Spleen (tissue), 11 donors: ENCODE measurements around the gene GGT1. TPM values are rescaled to one million over a fixed set of nuclear protein-coding genes. Genes with fewer than 3 reads are reported as not detected.

ENCODE experiments used
- DNase-seq: peaks from one replicate; pipeline ENCODE4 v3.0.0-alpha.2; 2020
- H3K27ac ChIP-seq, 8 donors: fragments of 200-600 bp; sonication (generic) in 7 of 8; 1 replicate in 4 of 8; 2 replicates in 4 of 8; pipeline versions ENCODE4 v1.5.0 to v1.8.0; 2016 to 2021; ENCODE audit warnings: inconsistent platforms in 4 of 8, mild to moderate bottlenecking in 4 of 8, moderate library complexity in 1 of 8
- H3K27me3 ChIP-seq, 7 donors: fragments of 200-600 bp; sonication (generic) in 6 of 7; replicated peaks in 1 of 7; 1 replicate in 4 of 7; 2 replicates in 3 of 7; pipeline versions ENCODE4 v1.5.0 to v1.8.0; 2016 to 2021; ENCODE audit warnings: inconsistent platforms in 3 of 7, mild to moderate bottlenecking in 1 of 7
- H3K36me3 ChIP-seq, 6 donors: fragments of 200-600 bp; sonication (generic) in 5 of 6; 1 replicate in 4 of 6; 2 replicates in 2 of 6; pipeline versions ENCODE4 v1.5.0 to v1.8.0; 2016 to 2021; ENCODE audit warnings: inconsistent platforms in 2 of 6
- H3K4me1 ChIP-seq, 6 donors: fragments of 200-600 bp; sonication (generic) in 5 of 6; 1 replicate in 3 of 6; 2 replicates in 3 of 6; pipeline versions ENCODE4 v1.5.0 to v1.8.0; 2016 to 2021; ENCODE audit warnings: inconsistent platforms in 3 of 6
- H3K4me3 ChIP-seq, 8 donors: fragments of 200-600 bp; sonication (generic) in 7 of 8; 1 replicate in 4 of 8; 2 replicates in 4 of 8; pipeline versions ENCODE4 v1.5.0 to v1.8.0; 2016 to 2021; ENCODE audit warnings: inconsistent platforms in 4 of 8, mild to moderate bottlenecking in 4 of 8, moderate library complexity in 2 of 8
- H3K9me3 ChIP-seq, 8 donors: fragments of 200-600 bp; sonication (generic) in 7 of 8; 1 replicate in 4 of 8; 2 replicates in 4 of 8; pipeline versions ENCODE4 v1.5.0 to v1.8.0; 2016 to 2021; ENCODE audit warnings: inconsistent platforms in 4 of 8
- POLR2A ChIP-seq, 3 donors: fragments of 450-650 bp; IDR thresholded peaks; one replicate each; pipeline ENCODE4 v1.5.1; 2017; ENCODE audit warnings: antibody characterized with exemption in 3 of 3, mild to moderate bottlenecking in 1 of 3
- POLR2AphosphoS5 ChIP-seq, 3 donors: sonication (generic); formaldehyde crosslinking; IDR thresholded peaks; one replicate each; pipeline ENCODE4 v1.5.1; 2017; ENCODE audit warnings: antibody characterized with exemption in 3 of 3
- WGBS, 5 donors: extraction: QIAGEN DNeasy Blood & Tissue Kit in 3 of 5; methylation state at CpG; one replicate each; pipeline versions ENCODE4 v1.1.5 to v1.1.7; 2013 to 2018; 5-methylcytosine and 5-hydroxymethylcytosine counted together
- intact Hi-C: fragments of 100-400 bp; cut with DNase I; formaldehyde crosslinking; loops from one replicate; pipeline ENCODE4 v1.15.0; 2023; ENCODE audit warnings: low total_unique reads
- polyA plus RNA-seq, 3 donors: library from polyadenylated mRNA; stranded (reverse); fragments of 200-250 nt; gene quantifications; one replicate each; pipeline ENCODE4 v1.2.1, GENCODE V29; 2013
- total RNA-seq, 7 donors: library from RNA; depleted of rRNA in 3 of 7; stranded (reverse); fragments of >200 nt in 3 of 7; fragmentation: NEBNext Ultra II Directional in 4 of 7; extraction: Animal tissue kit (Norgen Biotek cat#: 25700) in 4 of 7; gene quantifications; one replicate each; pipeline versions ENCODE4 v1.1.0 to v1.2.1, GENCODE V29; 2016 to 2021
- TF ChIP-seq, protein P1 (sequence below), 11 experiments: fragments of 200-600 bp in 7 of 11; fragments of 450-650 bp in 4 of 11; sonication (generic) in 4 of 11; IDR thresholded peaks in 8 of 11; conservative IDR thresholded peaks in 3 of 11; 1 replicate in 7 of 11; 2 replicates in 4 of 11; pipeline versions ENCODE4 v1.4.0 to v1.8.0; 2016 to 2021; ENCODE audit warnings: antibody characterized with exemption in 11 of 11, inconsistent platforms in 4 of 11, mild to moderate bottlenecking in 1 of 11
- donor health status: healthy with polysubstance abuse.
- donor health status: DM: no; HTN: no; CAD: no; lungs with moderate emphysema.
- donor health status: DM: no; HTN: no; CAD: no.
- donor health status: Bipolar disorder and iron deficiency.
- donor health status: healthy.
- donor health status: DM: no; HTN: no; CAD: no.
- donor health status: DM: yes; HTN: yes; CAD: no.

The GGT1 gene
- total and polyA plus RNA-seq, 10 donors: 10.9 to 27.2 (median 17.1) TPM

- H3K27ac ChIP-seq: no peak overlapping the region
- intact Hi-C loops: no loop called here
- no peaks in the 10 kb centered on the region for H3K9me3 ChIP-seq
- no peak for DNase-seq
- TF ChIP-seq POLR2A (IDR thresholded peaks at IDR 0.05) (no peak), POLR2AphosphoS5 (IDR thresholded peaks at IDR 0.05) (no peak)
- TF ChIP-seq, protein P1, sequence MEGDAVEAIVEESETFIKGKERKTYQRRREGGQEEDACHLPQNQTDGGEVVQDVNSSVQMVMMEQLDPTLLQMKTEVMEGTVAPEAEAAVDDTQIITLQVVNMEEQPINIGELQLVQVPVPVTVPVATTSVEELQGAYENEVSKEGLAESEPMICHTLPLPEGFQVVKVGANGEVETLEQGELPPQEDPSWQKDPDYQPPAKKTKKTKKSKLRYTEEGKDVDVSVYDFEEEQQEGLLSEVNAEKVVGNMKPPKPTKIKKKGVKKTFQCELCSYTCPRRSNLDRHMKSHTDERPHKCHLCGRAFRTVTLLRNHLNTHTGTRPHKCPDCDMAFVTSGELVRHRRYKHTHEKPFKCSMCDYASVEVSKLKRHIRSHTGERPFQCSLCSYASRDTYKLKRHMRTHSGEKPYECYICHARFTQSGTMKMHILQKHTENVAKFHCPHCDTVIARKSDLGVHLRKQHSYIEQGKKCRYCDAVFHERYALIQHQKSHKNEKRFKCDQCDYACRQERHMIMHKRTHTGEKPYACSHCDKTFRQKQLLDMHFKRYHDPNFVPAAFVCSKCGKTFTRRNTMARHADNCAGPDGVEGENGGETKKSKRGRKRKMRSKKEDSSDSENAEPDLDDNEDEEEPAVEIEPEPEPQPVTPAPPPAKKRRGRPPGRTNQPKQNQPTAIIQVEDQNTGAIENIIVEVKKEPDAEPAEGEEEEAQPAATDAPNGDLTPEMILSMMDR (IDR thresholded peaks at IDR 0.05 in 8 of 11, conservative IDR thresholded peaks at IDR 0.05 in 3 of 11): no peak
- no peak overlapping the region for H3K4me3 ChIP-seq
- peaks cover 0 to 98% (median 67%) of the 10 kb centered on the region in 6 donors for H3K36me3 ChIP-seq
- 92 to 97% (median 93%) methylated on average over 7 of the region's 7 CpGs for WGBS, 5 donors
- H3K4me1 ChIP-seq: peaks cover 5 to 19% (median 10%) of the 10 kb centered on the region in 6 donors
- no peaks in the 10 kb centered on the region for H3K27me3 ChIP-seq
Observed at GRCh38 chr22:24571266-24571665, 31.7 kb upstream of the GGT1 start.

- TF ChIP-seq, protein P1 (IDR thresholded peaks at IDR 0.05 in 8 of 11, conservative IDR thresholded peaks at IDR 0.05 in 3 of 11): no peak
- no peak for TF ChIP-seq POLR2A (IDR thresholded peaks at IDR 0.05)
- no peak for TF ChIP-seq POLR2AphosphoS5 (IDR thresholded peaks at IDR 0.05)
- DNase-seq: no peak
- H3K9me3 ChIP-seq: no peaks in the 10 kb centered on the region
- H3K4me3 ChIP-seq: no peak overlapping the region
- WGBS, 5 donors: 79 to 92% (median 90%) methylated on average over 1 of the region's 1 CpG
- peaks cover 0 to 72% (median 31%) of the 10 kb centered on the region in 6 donors for H3K36me3 ChIP-seq
- no peak overlapping the region for H3K27ac ChIP-seq
- no peaks in the 10 kb centered on the region for H3K4me1 ChIP-seq
- no peaks in the 10 kb centered on the region for H3K27me3 ChIP-seq
- intact Hi-C loops: no loop called here
Observed at GRCh38 chr22:24576778-24577177, 26.2 kb upstream of the GGT1 start.

DNA sequence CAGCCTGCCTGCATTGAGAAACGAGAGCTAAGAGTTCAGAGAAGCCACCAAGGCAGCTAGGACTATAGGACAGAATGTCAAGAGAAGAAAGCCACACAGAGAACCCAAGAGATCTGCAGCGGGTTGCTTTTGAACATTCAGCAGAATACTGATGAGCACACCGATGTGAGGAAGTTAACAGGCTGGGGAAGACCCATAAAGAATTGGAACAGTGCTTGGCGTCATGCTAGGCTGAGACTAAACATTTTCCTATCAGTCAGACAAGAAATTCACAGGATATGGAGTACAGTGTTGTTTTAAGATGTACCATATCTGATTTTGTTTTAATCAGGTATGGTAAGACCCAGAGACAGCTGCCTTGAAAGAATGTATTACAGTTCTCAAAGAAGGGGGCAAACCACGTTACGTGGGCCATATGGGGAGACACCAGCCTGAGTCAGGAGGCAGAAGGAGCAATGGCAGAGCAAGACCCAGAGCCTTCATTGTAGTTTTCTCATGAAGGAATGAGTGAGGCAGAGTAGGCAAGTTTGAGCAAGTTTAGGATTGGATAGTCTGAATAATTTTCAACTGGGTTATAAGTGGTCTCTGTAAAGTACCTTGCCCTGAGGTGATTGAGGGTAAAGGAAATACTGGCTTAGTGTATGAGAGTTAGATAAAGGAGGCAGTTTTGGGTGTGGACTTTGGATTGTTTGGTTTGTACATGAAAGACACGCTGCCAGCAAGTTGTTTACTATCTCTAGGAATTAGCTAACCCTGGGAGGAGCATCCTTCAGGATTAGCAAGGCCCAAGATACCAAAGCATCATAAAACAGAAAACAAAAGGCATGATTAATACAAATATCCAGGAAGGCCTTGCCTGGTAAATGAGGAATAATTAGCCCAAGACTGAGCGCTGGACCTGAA lies 24.4 kb upstream of the GGT1 start:
- Histone ChIP-seq H3K9me3 (no peaks in the 10 kb centered on the region), H3K27me3 (no peaks in the 10 kb centered on the region), H3K4me1 (peaks cover 0 to 3% (median 0%) of the 10 kb centered on the region in 6 donors), H3K27ac (no peak overlapping the region), H3K36me3 (peaks cover 0 to 53% (median 13%) of the 10 kb centered on the region in 6 donors), H3K4me3 (no peak overlapping the region)
- WGBS, 5 donors: 86 to 93% (median 90%) methylated on average over 8 of the region's 8 CpGs
- intact Hi-C loops: no loop called here
- TF ChIP-seq POLR2A (IDR thresholded peaks at IDR 0.05) (no peak), POLR2AphosphoS5 (IDR thresholded peaks at IDR 0.05) (peak in 1 of 3 donors; percentile 22)
- DNase-seq: peak; percentile 3

DNA sequence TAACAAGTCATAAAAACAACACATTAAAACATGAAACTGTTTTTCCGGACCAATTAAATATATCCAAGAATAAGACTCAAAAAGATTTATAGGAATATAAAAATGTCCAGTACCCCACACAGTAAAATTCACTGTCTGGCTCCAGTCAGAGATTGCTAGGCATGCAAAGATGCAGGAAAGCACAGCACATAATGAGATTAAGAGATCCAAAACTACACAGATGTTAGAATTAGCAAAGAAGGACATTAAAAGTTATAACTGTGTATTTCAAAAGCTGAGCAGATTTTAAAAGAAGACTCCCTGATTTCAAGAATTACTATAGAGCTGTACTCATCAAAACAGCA lies 23.8 kb upstream of the GGT1 start:
- no peak overlapping the region for H3K4me3 ChIP-seq
- H3K27ac ChIP-seq: no peak overlapping the region
- 92 to 98% (median 93%) methylated on average over 1 of the region's 1 CpG for WGBS, 5 donors
- intact Hi-C loops: no loop called here
- H3K36me3 ChIP-seq: peaks cover 0 to 47% (median 9%) of the 10 kb centered on the region in 6 donors
- no peak for DNase-seq
- H3K27me3 ChIP-seq: no peaks in the 10 kb centered on the region
- H3K4me1 ChIP-seq: peaks cover 0 to 10% (median 0%) of the 10 kb centered on the region in 6 donors
- TF ChIP-seq, protein P1 (IDR thresholded peaks at IDR 0.05 in 8 of 11, conservative IDR thresholded peaks at IDR 0.05 in 3 of 11): no peak
- TF ChIP-seq POLR2A (IDR thresholded peaks at IDR 0.05): no peak
- TF ChIP-seq POLR2AphosphoS5 (IDR thresholded peaks at IDR 0.05): no peak
- H3K9me3 ChIP-seq: no peaks in the 10 kb centered on the region
